ENCODE results near the gene SSR1. TPM values are rescaled to one million over a fixed set of nuclear protein-coding genes. Genes with fewer than 3 reads are reported as not detected.
A peak's percentile ranks its signal among the peaks of the same experiment; 100 is the strongest.

Gene SSR1
- total RNA-seq, 4 donors from 2014 or later: 34.2 to 61.4 (median 46.0) TPM

- Histone ChIP-seq H3K4me1 (peaks cover 0 to 11% (median 0%) of the 10 kb centered on the region in 3 donors), H3K36me3 (peaks cover 0 to 74% of the 10 kb centered on the region in 2 donors), H3K4me3 (no peak overlapping the region), H3K27ac (no peak overlapping the region), H3K9me3 (no peaks in the 10 kb centered on the region), H3K27me3 (no peaks in the 10 kb centered on the region)
- 92 to 94% methylated on average over 15 to 23 of the region's 71 CpGs for WGBS, 2 donors (ENCODE audit: low coverage in 1 of 2)
- TF ChIP-seq POLR2A (IDR thresholded peaks at IDR 0.05): no peak
- no peak for TF ChIP-seq EP300 (IDR thresholded peaks at IDR 0.05)
- TF ChIP-seq POLR2AphosphoS5 (IDR thresholded peaks at IDR 0.05): no peak
- TF ChIP-seq, protein P1, sequence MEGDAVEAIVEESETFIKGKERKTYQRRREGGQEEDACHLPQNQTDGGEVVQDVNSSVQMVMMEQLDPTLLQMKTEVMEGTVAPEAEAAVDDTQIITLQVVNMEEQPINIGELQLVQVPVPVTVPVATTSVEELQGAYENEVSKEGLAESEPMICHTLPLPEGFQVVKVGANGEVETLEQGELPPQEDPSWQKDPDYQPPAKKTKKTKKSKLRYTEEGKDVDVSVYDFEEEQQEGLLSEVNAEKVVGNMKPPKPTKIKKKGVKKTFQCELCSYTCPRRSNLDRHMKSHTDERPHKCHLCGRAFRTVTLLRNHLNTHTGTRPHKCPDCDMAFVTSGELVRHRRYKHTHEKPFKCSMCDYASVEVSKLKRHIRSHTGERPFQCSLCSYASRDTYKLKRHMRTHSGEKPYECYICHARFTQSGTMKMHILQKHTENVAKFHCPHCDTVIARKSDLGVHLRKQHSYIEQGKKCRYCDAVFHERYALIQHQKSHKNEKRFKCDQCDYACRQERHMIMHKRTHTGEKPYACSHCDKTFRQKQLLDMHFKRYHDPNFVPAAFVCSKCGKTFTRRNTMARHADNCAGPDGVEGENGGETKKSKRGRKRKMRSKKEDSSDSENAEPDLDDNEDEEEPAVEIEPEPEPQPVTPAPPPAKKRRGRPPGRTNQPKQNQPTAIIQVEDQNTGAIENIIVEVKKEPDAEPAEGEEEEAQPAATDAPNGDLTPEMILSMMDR (IDR thresholded peaks at IDR 0.05): no peak
- no peak for ATAC-seq
Observed at GRCh38 chr6:7246401-7247178, 66.4 kb downstream of the SSR1 start.

- ATAC-seq: no peak
- H3K4me3 ChIP-seq: no peak overlapping the region
- no peaks in the 10 kb centered on the region for H3K9me3 ChIP-seq
- 79 to 90% methylated on average over 5 to 6 of the region's 15 CpGs for WGBS, 2 donors (ENCODE audit: low coverage in 1 of 2)
- TF ChIP-seq, protein P1 (IDR thresholded peaks at IDR 0.05): no peak
- TF ChIP-seq POLR2AphosphoS5 (IDR thresholded peaks at IDR 0.05) (no peak), POLR2A (IDR thresholded peaks at IDR 0.05) (no peak), EP300 (IDR thresholded peaks at IDR 0.05) (no peak)
- peaks cover 0 to 11% (median 0%) of the 10 kb centered on the region in 3 donors for H3K4me1 ChIP-seq
- H3K36me3 ChIP-seq: peaks cover 0 to 75% of the 10 kb centered on the region in 2 donors
- no peaks in the 10 kb centered on the region for H3K27me3 ChIP-seq
- H3K27ac ChIP-seq: no peak overlapping the region
Observed at GRCh38 chr6:7245668-7246393, 67.2 kb downstream of the SSR1 start.

DNA sequence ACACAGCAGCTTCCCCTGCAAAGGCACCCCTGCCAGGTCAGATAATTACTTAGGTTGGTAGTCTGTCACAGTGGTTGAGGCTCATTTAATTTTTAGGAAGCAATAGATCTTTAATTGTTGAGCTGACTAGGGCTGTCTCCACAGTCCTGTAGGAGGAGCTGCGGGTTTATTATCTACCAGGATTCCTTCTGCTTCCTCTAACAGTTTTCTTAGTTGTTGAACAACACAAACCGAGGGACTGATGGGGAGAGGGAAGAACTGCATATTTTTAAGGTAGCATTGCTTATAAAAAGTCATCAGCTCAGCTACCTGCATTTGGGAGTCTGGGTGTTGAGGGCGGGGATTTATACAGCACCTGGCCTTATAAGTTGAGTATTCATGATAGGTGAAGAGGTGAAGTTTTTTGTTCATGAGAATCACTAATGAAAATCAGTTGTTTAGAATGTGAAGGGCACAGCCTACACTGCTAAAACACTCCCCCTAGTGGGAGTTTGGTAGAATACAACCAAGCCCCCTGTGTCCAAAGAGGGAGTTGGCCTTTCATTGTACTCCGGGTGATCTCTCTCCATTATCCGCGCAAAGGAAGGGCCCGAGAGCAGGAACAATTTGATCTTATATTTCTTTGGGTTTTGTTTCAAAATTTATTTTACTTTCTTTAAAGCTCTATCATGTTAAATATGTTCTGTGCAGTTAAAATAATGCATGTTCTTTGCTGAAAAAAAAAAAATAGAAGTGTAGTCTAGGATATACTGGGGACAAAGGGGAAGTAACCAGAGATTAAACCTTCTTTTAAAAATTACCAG is 69.6 kb downstream of the SSR1 start:
- Histone ChIP-seq H3K9me3 (no peaks in the 10 kb centered on the region), H3K36me3 (peaks cover 0 to 66% of the 10 kb centered on the region in 2 donors), H3K4me1 (peaks cover 0 to 19% (median 0%) of the 10 kb centered on the region in 3 donors), H3K27ac (peak overlapping the region in 3 of 4 donors; percentile 9 to 57 (median 40)), H3K4me3 (no peak overlapping the region), H3K27me3 (no peaks in the 10 kb centered on the region)
- TF ChIP-seq, protein P1 (IDR thresholded peaks at IDR 0.05): peak; percentile 84 to 88 (median 86)
- no peak for TF ChIP-seq EP300 (IDR thresholded peaks at IDR 0.05)
- WGBS, 2 donors (ENCODE audit: low coverage in 1 of 2): 1% methylated on average over 6 of the region's 7 CpGs; no CpG with 5 or more reads in 1 of the 2 donors
- peak; percentile 62 for ATAC-seq

DNA sequence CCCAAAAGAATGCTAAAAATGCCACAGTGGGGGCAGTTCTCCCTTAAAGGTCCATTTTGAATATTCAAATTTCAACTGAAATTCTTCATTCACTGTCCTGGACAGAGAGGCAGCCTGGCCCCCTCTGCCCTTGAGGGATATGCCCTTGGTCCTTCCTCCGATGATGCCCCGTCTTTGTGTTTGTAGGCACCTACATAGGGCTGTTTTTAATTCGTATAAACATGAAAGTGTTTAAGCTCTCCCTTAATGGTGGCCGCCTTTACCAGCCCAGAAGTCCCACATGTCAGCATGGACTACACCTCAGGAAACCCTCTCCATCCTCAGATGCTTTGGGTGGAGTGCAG is 70.2 kb downstream of the SSR1 start:
- WGBS, 2 donors (ENCODE audit: low coverage in 1 of 2): 83% methylated on average over 4 of the region's 4 CpGs; no CpG with 5 or more reads in 1 of the 2 donors
- H3K4me3 ChIP-seq: no peak overlapping the region
- ATAC-seq: no peak
- peaks cover 0 to 60% of the 10 kb centered on the region in 2 donors for H3K36me3 ChIP-seq
- no peaks in the 10 kb centered on the region for H3K27me3 ChIP-seq
- H3K4me1 ChIP-seq: peaks cover 0 to 19% (median 0%) of the 10 kb centered on the region in 3 donors
- H3K9me3 ChIP-seq: no peaks in the 10 kb centered on the region
- peak overlapping the region in 3 of 4 donors; percentile 9 to 57 (median 40) for H3K27ac ChIP-seq
- TF ChIP-seq, protein P1 (IDR thresholded peaks at IDR 0.05): no peak
- no peak for TF ChIP-seq POLR2AphosphoS5 (IDR thresholded peaks at IDR 0.05)
- no peak for TF ChIP-seq EP300 (IDR thresholded peaks at IDR 0.05)
- no peak for TF ChIP-seq POLR2A (IDR thresholded peaks at IDR 0.05)
